ENCODE measurements around the gene PACRG.

Gene PACRG

GRCh38 chr6:162777091-162777490 is 49.3 kb downstream of the PACRG start:
- no peak for TF ChIP-seq CTCF (IDR thresholded peaks at IDR 0.05; ENCODE audit: control insufficient read depth, insufficient read depth, low read depth, low read length, missing control alignments)
- H3K4me3 ChIP-seq (ENCODE audit: control insufficient read depth, low read depth, low read length): no peak overlapping the region
- DNase-seq (ENCODE audit: low read depth): no peak

GRCh38 chr6:162778603-162779002 is 50.8 kb downstream of the PACRG start:
- no peak overlapping the region for H3K4me3 ChIP-seq (ENCODE audit: control insufficient read depth, low read depth, low read length)
- TF ChIP-seq CTCF (IDR thresholded peaks at IDR 0.05; ENCODE audit: control insufficient read depth, insufficient read depth, low read depth, low read length, missing control alignments): no peak
- DNase-seq (ENCODE audit: low read depth): no peak

- TF ChIP-seq CTCF (IDR thresholded peaks at IDR 0.05; ENCODE audit: control insufficient read depth, insufficient read depth, low read depth, low read length, missing control alignments): no peak
- H3K4me3 ChIP-seq (ENCODE audit: control insufficient read depth, low read depth, low read length): no peak overlapping the region
- DNase-seq (ENCODE audit: low read depth): no peak
Measured at GRCh38 chr6:162785632-162786242, 58.0 kb downstream of the PACRG start.

- TF ChIP-seq CTCF (IDR thresholded peaks at IDR 0.05; ENCODE audit: control insufficient read depth, insufficient read depth, low read depth, low read length, missing control alignments): no peak
- no peak overlapping the region for H3K4me3 ChIP-seq (ENCODE audit: control insufficient read depth, low read depth, low read length)
- no peak for DNase-seq (ENCODE audit: low read depth)
Measured at GRCh38 chr6:162798546-162799266, 70.9 kb downstream of the PACRG start.

- no peak for TF ChIP-seq CTCF (IDR thresholded peaks at IDR 0.05; ENCODE audit: control insufficient read depth, insufficient read depth, low read depth, low read length, missing control alignments)
- H3K4me3 ChIP-seq (ENCODE audit: control insufficient read depth, low read depth, low read length): no peak overlapping the region
- no peak for DNase-seq (ENCODE audit: low read depth)
Measured at GRCh38 chr6:162814426-162814973, 86.7 kb downstream of the PACRG start.

- no peak for DNase-seq (ENCODE audit: low read depth)
- no peak overlapping the region for H3K4me3 ChIP-seq (ENCODE audit: control insufficient read depth, low read depth, low read length)
- TF ChIP-seq CTCF (IDR thresholded peaks at IDR 0.05; ENCODE audit: control insufficient read depth, insufficient read depth, low read depth, low read length, missing control alignments): no peak
Measured at GRCh38 chr6:162817196-162817595, 89.4 kb downstream of the PACRG start.
